Esophagus squamous epithelium (tissue), 5 donors: Measurements from ENCODE around the gene CSNK1A1. TPM values are rescaled to one million over a fixed set of nuclear protein-coding genes. Genes with fewer than 3 reads are reported as not detected.
A peak's percentile ranks its signal among the peaks of the same experiment; 100 is the strongest.
"Not testable (repeated sequence)": the region's sequence is repeated elsewhere in the genome, so short reads cannot be mapped to it uniquely, and the experiment has no call there.

ENCODE experiments used
- DNase-seq: peaks from one replicate; lab custom pipeline; 2025; lab: John Stamatoyannopoulos, UW
- H3K27ac ChIP-seq, 4 donors: fragments of 200-600 bp; sonication (generic); one replicate each; pipeline ENCODE4 v1.5.1; 2016 to 2019; ENCODE audit warnings: mild to moderate bottlenecking in 1 of 4
- H3K27me3 ChIP-seq, 4 donors: fragments of 200-600 bp; sonication (generic); 1 replicate in 3 of 4; 2 replicates in 1 of 4; pipeline versions ENCODE4 v1.5.1 to v1.6.0; 2017 to 2021; ENCODE audit warnings: antibody characterized with exemption in 1 of 4
- H3K36me3 ChIP-seq, 3 donors: fragments of 200-600 bp; sonication (generic); one replicate each; pipeline ENCODE4 v1.5.1; 2016 to 2019
- H3K4me1 ChIP-seq, 3 donors: fragments of 200-600 bp; sonication (generic); one replicate each; pipeline ENCODE4 v1.5.1; 2017 to 2019
- H3K4me3 ChIP-seq, 4 donors: fragments of 200-600 bp; sonication (generic); 1 replicate in 3 of 4; 2 replicates in 1 of 4; pipeline ENCODE4 v1.5.1; 2016 to 2019; ENCODE audit warnings: mild to moderate bottlenecking in 2 of 4, moderate library complexity in 1 of 4
- H3K9me3 ChIP-seq, 3 donors: fragments of 200-600 bp; sonication (generic); one replicate each; pipeline ENCODE4 v1.5.1; 2016 to 2019
- CTCF ChIP-seq, 6 experiments: fragments of 450-650 bp in 4 of 6; fragments of 200-600 bp in 2 of 6; sonication (generic) in 2 of 6; IDR thresholded peaks; one replicate each; pipeline ENCODE4 v1.5.1; 2016 to 2019; ENCODE audit warnings: antibody characterized with exemption in 6 of 6, mild to moderate bottlenecking in 4 of 6, moderate library complexity in 4 of 6
- POLR2A ChIP-seq, 4 donors: fragments of 450-650 bp; IDR thresholded peaks; one replicate each; pipeline ENCODE4 v1.6.1; 2017; ENCODE audit warnings: antibody characterized with exemption in 4 of 4, mild to moderate bottlenecking in 4 of 4, moderate library complexity in 3 of 4
- WGBS, 2 donors: methylation state at CpG; one replicate each; pipeline ENCODE4 v1.1.5; 2018; 5-methylcytosine and 5-hydroxymethylcytosine counted together
- intact Hi-C: fragments of 100-400 bp; cut with DNase I; formaldehyde crosslinking; loops from one replicate; pipeline ENCODE4 v1.15.0; 2022
- total RNA-seq, 4 donors: library from RNA; depleted of rRNA; stranded (reverse); fragments of >200 nt; gene quantifications; one replicate each; pipeline ENCODE4 v1.1.0, GENCODE V29; 2016
- donor health status: DM: yes; HTN: yes; CAD: no.

The CSNK1A1 gene
- total RNA-seq, 4 donors from 2014 or later, result 223 to 388 (median 301) TPM

- WGBS, 2 donors, result 60 to 63% methylated on average over 1 of the region's 1 CpG
- TF ChIP-seq POLR2A (IDR thresholded peaks at IDR 0.05) (no peak), CTCF (IDR thresholded peaks at IDR 0.05) (no peak)
- no peak for DNase-seq
- intact Hi-C loops, result no loop called here
- Histone ChIP-seq H3K4me1 (peaks cover 26 to 74% (median 36%) of the 10 kb centered on the region in 3 donors), H3K27me3 (no peaks in the 10 kb centered on the region), H3K9me3 (no peaks in the 10 kb centered on the region), H3K4me3 (no peak overlapping the region), H3K36me3 (peaks cover 2 to 76% (median 6%) of the 10 kb centered on the region in 3 donors), H3K27ac (no peak overlapping the region)
These were observed 36.7 kb downstream of the CSNK1A1 start for GRCh38 chr5:149514512-149514911.

GRCh38 chr5:149513372-149513947 lies 37.8 kb downstream of the CSNK1A1 start:
- H3K27me3 ChIP-seq, H3K4me3 ChIP-seq, H3K9me3 ChIP-seq, intact Hi-C loops, H3K27ac ChIP-seq, DNase-seq: not testable (repeated sequence)
- WGBS, 2 donors, result 71 to 77% methylated on average over 11 of the region's 11 CpGs
- Histone ChIP-seq H3K4me1 (peaks cover 23 to 63% (median 27%) of the 10 kb centered on the region in 3 donors), H3K36me3 (peaks cover 13 to 81% (median 15%) of the 10 kb centered on the region in 3 donors)

- 55 to 71% methylated on average over 1 of the region's 1 CpG for WGBS, 2 donors
- Histone ChIP-seq H3K27me3 (no peaks in the 10 kb centered on the region), H3K4me3 (no peak overlapping the region), H3K4me1 (peaks cover 0 to 30% (median 3%) of the 10 kb centered on the region in 3 donors), H3K36me3 (peaks cover 26 to 96% (median 28%) of the 10 kb centered on the region in 3 donors), H3K27ac (no peak overlapping the region), H3K9me3 (no peaks in the 10 kb centered on the region)
- DNase-seq, result no peak
- intact Hi-C loops, result no loop called here
- no peak for TF ChIP-seq CTCF (IDR thresholded peaks at IDR 0.05)
- no peak for TF ChIP-seq POLR2A (IDR thresholded peaks at IDR 0.05)
These were observed 41.1 kb downstream of the CSNK1A1 start for GRCh38 chr5:149510136-149510535.

GRCh38 chr5:149504677-149505076 lies 46.6 kb downstream of the CSNK1A1 start:
- intact Hi-C loops, result no loop called here

GRCh38 chr5:149503006-149503405 lies 48.2 kb downstream of the CSNK1A1 start:
- TF ChIP-seq CTCF (IDR thresholded peaks at IDR 0.05) (no peak), POLR2A (IDR thresholded peaks at IDR 0.05) (no peak)
- intact Hi-C loops, result no loop called here
- Histone ChIP-seq H3K9me3 (no peaks in the 10 kb centered on the region), H3K4me1 (no peaks in the 10 kb centered on the region), H3K4me3 (no peak overlapping the region), H3K27me3 (no peaks in the 10 kb centered on the region), H3K36me3 (peaks cover 11 to 100% (median 28%) of the 10 kb centered on the region in 3 donors), H3K27ac (peak overlapping the region in 1 of 4 donors; percentile 13)
- WGBS, 2 donors, result 76 to 90% methylated on average over 2 of the region's 2 CpGs
- DNase-seq, result no peak

More at GRCh38 chr5:149504677-149505076, 46.6 kb downstream of the CSNK1A1 start:
- Histone ChIP-seq H3K27ac (no peak overlapping the region), H3K36me3 (peaks cover 28 to 100% (median 38%) of the 10 kb centered on the region in 3 donors), H3K4me3 (no peak overlapping the region), H3K27me3 (no peaks in the 10 kb centered on the region), H3K9me3 (no peaks in the 10 kb centered on the region), H3K4me1 (no peaks in the 10 kb centered on the region)
- TF ChIP-seq POLR2A (IDR thresholded peaks at IDR 0.05), result no peak
- TF ChIP-seq CTCF (IDR thresholded peaks at IDR 0.05), result no peak
- no peak for DNase-seq
- WGBS, 2 donors, result 90 to 93% methylated on average over 2 of the region's 2 CpGs
